HG02623 (cell line): ENCODE results near the gene ILF3.

Experiments
- ATAC-seq: cut with Tn5 transposase; IDR thresholded peaks from one replicate; pipeline ENCODE4 v1.9.1; 2021; ENCODE audit warnings: moderate library complexity; ENCODE audit not compliant: unreplicated experiment

Gene ILF3

DNA sequence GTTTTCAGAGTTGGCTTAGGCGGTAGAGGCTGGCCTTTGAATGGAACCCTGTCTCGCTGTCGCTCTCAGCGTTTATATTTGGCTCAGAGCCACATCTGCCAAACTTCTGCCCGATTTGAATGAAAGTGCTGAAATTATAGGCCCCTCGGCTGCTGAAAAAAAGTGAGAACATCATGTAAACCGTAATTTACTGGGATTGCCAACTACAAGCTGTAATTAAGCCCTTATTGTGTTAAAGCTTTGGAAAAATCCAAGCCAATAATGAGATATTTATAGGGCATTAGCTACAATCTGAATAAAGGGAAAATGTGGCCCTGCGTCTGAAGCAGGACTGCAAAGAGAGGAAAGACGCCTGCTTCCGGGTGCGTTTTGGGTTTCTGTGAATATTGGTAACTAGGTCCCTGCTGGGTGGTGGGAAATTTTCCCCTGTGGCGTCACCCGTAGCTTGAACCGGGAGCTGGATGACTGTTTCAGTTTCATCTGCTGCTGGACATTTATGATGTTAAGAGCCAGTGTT is 73.6 kb downstream of the ILF3 start:
- no peak for ATAC-seq

DNA sequence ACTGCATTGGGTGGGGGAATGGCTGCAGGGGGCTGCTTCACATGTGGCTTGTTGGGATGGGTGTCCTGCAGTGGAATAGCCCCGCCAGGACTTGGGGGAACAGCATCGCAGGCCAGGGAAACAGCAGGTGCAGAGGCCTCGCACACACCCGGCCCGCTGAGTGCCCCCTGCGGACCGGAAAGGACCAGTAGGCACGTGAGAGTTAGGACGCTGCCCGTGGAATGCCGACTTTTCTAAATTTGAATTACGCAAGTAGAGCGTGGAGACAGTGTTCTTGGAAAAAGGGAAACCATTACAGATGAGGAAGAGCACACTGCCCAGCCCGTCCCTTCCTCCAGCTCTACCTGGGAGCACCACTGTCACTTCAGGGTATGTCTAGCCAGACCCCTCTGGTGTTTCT is 75.3 kb downstream of the ILF3 start:
- ATAC-seq, result no peak

DNA sequence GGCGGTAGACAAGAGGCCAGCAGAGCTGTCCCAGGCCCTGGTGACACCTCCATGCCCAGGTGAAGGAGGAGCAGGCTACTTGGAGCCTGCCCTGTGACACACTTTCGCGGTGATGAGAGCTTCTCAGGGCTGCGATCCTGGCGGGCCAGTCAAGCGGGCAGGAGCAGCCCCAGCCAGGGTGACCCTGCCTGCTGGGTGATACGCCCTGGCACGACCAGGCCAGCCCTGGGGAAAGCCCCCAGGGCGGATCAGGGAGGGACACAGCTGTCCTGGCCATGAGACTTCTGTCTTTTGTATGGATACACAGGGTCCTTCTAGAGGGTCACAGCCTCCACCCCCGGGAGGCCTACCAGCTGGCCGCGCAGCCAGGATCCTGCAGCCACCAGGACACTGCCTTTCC is 76.8 kb downstream of the ILF3 start:
- no peak for ATAC-seq

DNA sequence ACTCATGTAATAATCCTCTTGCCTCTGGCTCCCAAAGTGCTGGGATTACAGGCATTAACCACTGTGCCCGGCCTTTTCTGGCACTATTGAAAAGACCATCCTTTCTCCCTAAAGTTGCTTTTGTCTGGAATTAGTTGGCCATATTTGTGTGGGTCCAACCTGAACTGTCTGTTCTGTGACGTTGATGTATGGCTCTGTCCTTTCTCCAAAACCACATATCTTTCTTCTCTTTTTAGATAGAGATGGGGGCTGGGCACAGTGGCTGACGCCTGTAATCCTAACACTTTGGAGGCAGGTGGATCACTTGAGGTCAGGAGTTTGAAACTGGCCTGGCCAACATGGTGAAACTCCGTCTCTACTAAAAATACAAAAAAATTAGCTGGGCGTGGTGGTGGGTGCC is 81.6 kb downstream of the ILF3 start:
- no peak for ATAC-seq

DNA sequence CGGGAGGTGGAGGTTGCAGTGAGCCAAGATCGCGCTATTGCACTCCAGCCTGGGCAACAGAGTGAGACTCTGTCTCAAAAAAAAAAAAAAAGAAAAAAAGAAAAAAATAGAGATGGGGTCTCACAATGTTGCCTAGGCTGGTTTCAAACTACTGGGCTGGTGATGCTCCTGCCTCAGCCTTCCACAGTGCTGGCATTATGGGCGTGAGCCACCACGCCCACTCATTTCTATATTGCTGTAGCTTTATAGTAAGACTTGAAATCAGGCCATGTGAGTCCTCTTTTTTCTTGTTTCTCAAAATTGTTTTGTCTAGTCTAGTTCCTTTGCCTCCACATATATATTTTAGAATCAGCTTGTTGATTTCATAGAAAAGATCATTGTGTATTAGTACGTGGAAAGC is 82.0 kb downstream of the ILF3 start:
- ATAC-seq, result no peak

DNA sequence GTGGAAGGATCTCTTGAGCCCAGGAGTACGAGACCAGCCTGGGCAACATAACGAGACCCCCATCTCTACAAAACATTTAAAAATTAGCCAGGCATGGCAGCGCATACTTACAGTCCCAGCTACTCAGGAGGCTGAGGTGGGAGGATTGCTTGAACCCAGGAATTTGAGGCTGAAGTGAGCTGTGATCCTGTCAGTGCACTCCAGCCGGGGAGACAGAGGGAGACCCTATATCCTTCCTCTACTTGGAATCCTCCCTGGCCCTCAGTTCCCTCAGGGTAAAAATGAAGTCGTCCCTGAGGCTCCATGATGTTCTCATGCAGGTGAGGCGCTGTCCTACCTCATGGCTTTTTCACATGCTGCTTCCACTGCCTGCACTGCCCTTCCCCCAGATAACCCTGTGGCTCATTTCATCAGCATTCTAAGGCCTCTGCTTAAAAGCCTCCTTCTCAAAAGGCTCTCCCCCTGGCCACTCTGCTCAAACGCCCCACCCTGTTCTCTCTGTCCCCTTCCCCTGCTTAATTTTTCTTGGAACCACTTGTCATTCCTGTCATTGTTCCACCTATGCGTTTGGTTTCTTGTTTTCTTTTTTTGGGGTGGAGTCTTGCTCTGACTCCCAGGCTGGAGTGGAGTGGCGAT is 82.9 kb downstream of the ILF3 start:
- ATAC-seq, result no peak

DNA sequence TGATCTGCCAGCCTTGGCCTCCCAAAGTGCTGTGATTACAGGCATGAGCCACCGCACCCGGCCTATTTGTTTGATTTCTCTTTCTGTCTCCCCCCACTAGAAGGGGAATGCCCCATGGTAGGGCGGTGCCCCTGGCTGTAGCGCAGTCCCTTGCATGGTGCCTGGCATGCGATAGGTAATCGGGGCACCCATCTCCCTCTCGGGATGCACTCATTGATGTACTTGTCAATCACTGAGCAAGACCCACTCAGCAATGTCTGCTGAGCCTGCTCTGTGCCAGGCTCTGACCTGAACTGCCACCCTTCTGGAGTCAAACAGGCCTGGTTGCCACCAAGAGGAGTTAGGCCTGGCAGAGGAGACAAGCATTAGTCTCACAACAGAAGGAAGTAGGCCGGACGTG is 83.6 kb downstream of the ILF3 start:
- ATAC-seq, result no peak

DNA sequence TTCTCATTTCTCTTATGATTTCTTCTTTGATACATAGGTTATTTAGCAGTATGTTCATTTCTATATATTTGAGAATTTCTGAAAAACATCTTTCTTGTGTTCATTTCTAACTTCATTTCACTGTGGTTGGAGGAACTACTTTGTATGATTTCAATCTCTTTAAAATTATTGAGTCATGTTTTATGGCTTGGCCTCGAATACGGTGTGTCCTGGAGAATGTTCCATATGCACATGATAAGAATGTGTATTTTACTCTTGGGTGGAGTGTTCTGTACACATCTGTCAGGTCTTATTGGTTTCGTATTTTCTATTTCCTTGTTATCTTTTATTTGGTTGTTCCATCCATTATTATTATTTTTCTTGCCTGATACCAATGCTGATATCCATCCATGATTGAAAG is 86.7 kb downstream of the ILF3 start:
- ATAC-seq, result no peak
